Measurements from ENCODE around the gene SCARB1. TPM values are rescaled to one million over a fixed set of nuclear protein-coding genes. Genes with fewer than 3 reads are reported as not detected.

The SCARB1 gene
- total RNA-seq, 1 experiment from 2014 or later, result 31.3 TPM

DNA sequence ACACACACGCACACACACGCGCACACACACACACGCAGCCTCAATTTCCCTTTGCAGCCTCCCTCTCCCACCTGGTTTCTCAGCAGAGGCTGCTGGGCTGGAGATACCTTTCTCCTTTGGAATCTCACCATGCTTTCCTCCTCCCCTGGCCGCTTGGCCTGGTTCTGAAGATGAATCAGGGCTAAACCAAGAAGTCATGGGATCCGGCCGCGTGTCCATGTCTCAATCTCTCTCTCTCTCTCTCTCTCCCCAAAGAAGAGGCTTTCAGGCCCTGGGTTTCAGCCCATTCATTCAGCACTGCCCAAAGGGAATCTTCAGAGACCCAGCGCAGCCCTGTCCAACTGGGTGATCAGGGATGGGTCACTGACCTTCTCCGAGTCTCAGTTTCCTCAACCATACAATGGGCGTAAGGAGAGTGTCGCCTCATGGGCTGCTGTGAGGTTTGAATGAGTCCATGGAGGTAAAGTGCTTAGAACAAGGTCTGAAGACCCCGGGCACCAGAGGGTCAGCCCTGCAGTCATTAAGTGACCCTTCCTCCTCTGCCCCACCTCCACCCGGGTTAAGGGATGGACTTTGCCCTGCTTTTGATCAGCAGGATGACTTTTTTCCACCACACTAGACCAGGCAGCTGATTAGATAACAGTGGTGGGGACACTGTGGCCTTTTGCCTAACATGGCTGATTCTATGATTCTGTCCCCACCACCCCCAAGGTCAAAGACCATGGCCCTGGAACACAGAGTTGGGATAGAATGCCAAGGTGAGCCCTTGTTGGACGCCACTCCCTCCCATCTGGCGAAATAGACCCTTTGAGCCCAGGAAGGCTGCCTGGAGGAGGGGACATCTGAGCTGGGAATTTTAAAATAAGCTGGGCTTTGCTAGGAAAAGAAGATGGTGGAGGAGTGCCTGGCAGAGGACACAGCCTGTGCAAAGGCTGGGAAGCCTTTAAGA is 42.1 kb downstream of the SCARB1 start:
- no peak overlapping the region for H3K4me3 Mint-ChIP-seq
- H4K5ac ChIP-seq (ENCODE audit: insufficient read length, low read depth, low read length), result no peak overlapping the region
- no peak overlapping the region for H3K4ac ChIP-seq (ENCODE audit: low read depth, low read length)
- no peak for TF ChIP-seq CTCF (conservative IDR thresholded peaks at IDR 0.05)
- H3K14ac ChIP-seq (ENCODE audit: insufficient read depth, low read length), result no peak overlapping the region
- no peaks in the 10 kb centered on the region for H4K20me1 ChIP-seq (ENCODE audit: control insufficient read depth, insufficient read depth, insufficient read length)
- H3K9ac ChIP-seq (ENCODE audit: extremely low read depth, insufficient read length, low read length), result no peak overlapping the region
- no peaks in the 10 kb centered on the region for H3K79me2 ChIP-seq (ENCODE audit: insufficient read depth, low read length)
- no peak overlapping the region for H4K91ac ChIP-seq (ENCODE audit: insufficient read length, low read depth, low read length)
- H3K27ac Mint-ChIP-seq, result no peak overlapping the region; a peak in 1 of 7 replicates
- H2BK12ac ChIP-seq (ENCODE audit: insufficient read length, low read depth, low read length), result no peak overlapping the region
- H2BK15ac ChIP-seq (ENCODE audit: low read depth, low read length), result no peak overlapping the region
- peaks cover 32 to 34% of the 10 kb centered on the region in 2 experiments for H3K4me1 Mint-ChIP-seq
- H3K56ac ChIP-seq (ENCODE audit: insufficient read length, low read depth, low read length), result no peak overlapping the region
- no CpG with 5 or more reads among the region's 16 CpGs for whole genome bisulfite sequencing (ENCODE audit: extremely low coverage, insufficient read length, low lambda C conversion rate)
- no peaks in the 10 kb centered on the region; the same call in 1 of the 2 replicates for H3K27me3 Mint-ChIP-seq (ENCODE audit: low read depth)
- H3T11ph ChIP-seq (ENCODE audit: low read length), result no peak overlapping the region
- H2BK5ac ChIP-seq (ENCODE audit: insufficient read length, low read length), result no peak overlapping the region
- no peak overlapping the region for H3K27ac ChIP-seq (ENCODE audit: insufficient read length, low read depth, low read length)
- H3K18ac ChIP-seq (ENCODE audit: insufficient read length, low read depth, low read length), result no peak overlapping the region
- no peak for DNase-seq
- H2AFZ ChIP-seq (ENCODE audit: low read length), result no peak overlapping the region
- no peaks in the 10 kb centered on the region; a peak in 1 of 5 replicates for H3K9me3 Mint-ChIP-seq
- no peaks in the 10 kb centered on the region for H3K23me2 ChIP-seq (ENCODE audit: insufficient read length, low read depth, low read length, poor library complexity, severe bottlenecking)
- H2BK120ac ChIP-seq (ENCODE audit: low read depth, low read length, poor library complexity, severe bottlenecking), result no peak overlapping the region
- H3K36me3 Mint-ChIP-seq (ENCODE audit: insufficient read depth in 1 of 3, low read depth in 3 of 3), result no peaks in the 10 kb centered on the region
- H2AK5ac ChIP-seq (ENCODE audit: insufficient read length, low read length), result no peak overlapping the region
- no peak overlapping the region for H3K4me2 ChIP-seq (ENCODE audit: insufficient read depth, insufficient read length, low read length)
- no peak overlapping the region for H2BK20ac ChIP-seq (ENCODE audit: low read depth, low read length, poor library complexity, severe bottlenecking)
- H4K8ac ChIP-seq (replicated peaks; ENCODE audit: insufficient read length, low read depth, low read length), result no peak overlapping the region
- no peaks in the 10 kb centered on the region for H3K27me3 ChIP-seq (ENCODE audit: insufficient read depth, low read length)
- no peak overlapping the region for H3K23ac ChIP-seq (ENCODE audit: insufficient read length, low read depth, low read length)
- peaks cover 8% of the 10 kb centered on the region; the same call in 1 of the 2 replicates for H3K4me1 ChIP-seq (ENCODE audit: insufficient read depth, low read length)
- no peaks in the 10 kb centered on the region for H3K9me3 ChIP-seq (ENCODE audit: control insufficient read depth, low read depth, low read length)
- H3K79me1 ChIP-seq (ENCODE audit: insufficient read depth, low read depth, low read length, poor library complexity, severe bottlenecking), result no peaks in the 10 kb centered on the region
